CD14-positive monocyte (primary cell): ENCODE measurements around the gene CENPP. TPM values are rescaled to one million over a fixed set of nuclear protein-coding genes. Genes with fewer than 3 reads are reported as not detected.

Source experiments
- DNase-seq, 3 donors: peaks; one replicate each; pipeline ENCODE4 v3.0.0-alpha.2; 2011 to 2022
- H2AFZ ChIP-seq: 2 replicates; pipeline ENCODE4 v1.6.0; 2012; ENCODE audit warnings: mild to moderate bottlenecking, low read depth, low read length, inconsistent platforms; ENCODE audit not compliant: insufficient read depth, poor library complexity, severe bottlenecking
- H3K27ac ChIP-seq, 2 donors: 1 replicate in 1 of 2; 2 replicates in 1 of 2; pipeline ENCODE4 v1.5.1; 2012 to 2013; ENCODE audit warnings: low read length in 2 of 2, control low read depth in 1 of 2, inconsistent platforms in 1 of 2, low read depth in 1 of 2, mild to moderate bottlenecking in 1 of 2
- H3K27me3 ChIP-seq, 2 donors: one replicate each; pipeline versions ENCODE4 v1.6.0 to v1.6.1; 2011 to 2013; ENCODE audit warnings: low read length in 2 of 2; ENCODE audit not compliant: control insufficient read depth in 2 of 2, insufficient read depth in 2 of 2
- H3K36me3 ChIP-seq, 2 donors: replicated peaks in 1 of 2; 1 replicate in 1 of 2; 2 replicates in 1 of 2; pipeline versions ENCODE4 v1.5.1 to v1.6.1; 2012 to 2013; ENCODE audit warnings: low read length in 2 of 2, control low read depth in 1 of 2, inconsistent platforms in 1 of 2, mild to moderate bottlenecking in 1 of 2; ENCODE audit not compliant: insufficient read depth in 2 of 2, control insufficient read depth in 1 of 2
- H3K4me1 ChIP-seq, 2 donors: 1 replicate in 1 of 2; 2 replicates in 1 of 2; pipeline versions ENCODE4 v1.5.1 to v1.6.1; 2012 to 2013; ENCODE audit warnings: low read length in 2 of 2, control low read depth in 1 of 2, inconsistent platforms in 1 of 2, mild to moderate bottlenecking in 1 of 2, moderate library complexity in 1 of 2; ENCODE audit not compliant: insufficient read depth in 2 of 2, control insufficient read depth in 1 of 2
- H3K4me2 ChIP-seq: replicated peaks from 2 replicates; pipeline ENCODE3; 2012; ENCODE audit warnings: low read length, moderate library complexity, mild to moderate bottlenecking; ENCODE audit not compliant: poor library complexity, severe bottlenecking; ENCODE audit errors: extremely low read depth
- H3K4me3 ChIP-seq, 3 experiments: fragments of 200-600 bp in 1 of 3; sonication (generic) in 1 of 3; replicated peaks in 1 of 3; 1 replicate in 2 of 3; 2 replicates in 1 of 3; pipeline ENCODE4 v1.5.1; 2011 to 2013; ENCODE audit warnings: low read length in 3 of 3, mild to moderate bottlenecking in 3 of 3, control low read depth in 2 of 3, low read depth in 2 of 3, inconsistent platforms in 1 of 3, moderate library complexity in 1 of 3
- H3K79me2 ChIP-seq: 2 replicates; pipeline ENCODE4 v1.6.0; 2012; ENCODE audit warnings: mild to moderate bottlenecking, control low read depth, inconsistent platforms, low read length, moderate library complexity; ENCODE audit not compliant: insufficient read depth
- H3K9ac ChIP-seq: 2 replicates; pipeline ENCODE4 v1.6.0; 2017; ENCODE audit warnings: low read length, mild to moderate bottlenecking; ENCODE audit not compliant: insufficient read depth, poor library complexity, severe bottlenecking
- H3K9me3 ChIP-seq, 2 donors: replicated peaks in 1 of 2; 1 replicate in 1 of 2; 2 replicates in 1 of 2; pipeline versions ENCODE4 v1.5.1 to v1.6.1; 2012 to 2013; ENCODE audit warnings: low read length in 2 of 2, control low read depth in 1 of 2; ENCODE audit not compliant: control insufficient read depth in 1 of 2, insufficient read depth in 1 of 2
- H4K20me1 ChIP-seq: 2 replicates; pipeline ENCODE4 v1.6.0; 2012; ENCODE audit warnings: mild to moderate bottlenecking, low read length, control low read depth, moderate library complexity; ENCODE audit not compliant: insufficient read depth
- H3K27ac Mint-ChIP-seq, 7 donors: one replicate each; pipeline ENCODE4 v1.8.0; 2020; ENCODE audit warnings: mild to moderate bottlenecking in 7 of 7, mixed read lengths in 7 of 7, moderate library complexity in 6 of 7, inconsistent platforms in 2 of 7
- H3K27me3 Mint-ChIP-seq, 3 donors: one replicate each; pipeline ENCODE4 v1.8.0; 2021 to 2022; ENCODE audit warnings: low read depth in 3 of 3, mild to moderate bottlenecking in 3 of 3, mixed read lengths in 3 of 3, moderate library complexity in 3 of 3, inconsistent platforms in 1 of 3
- H3K36me3 Mint-ChIP-seq, 2 donors: one replicate each; pipeline ENCODE4 v1.8.0; 2020; ENCODE audit warnings: mixed read lengths in 2 of 2, inconsistent platforms in 1 of 2, mild to moderate bottlenecking in 1 of 2
- H3K4me1 Mint-ChIP-seq: one replicate; pipeline ENCODE4 v1.8.0; 2020; ENCODE audit warnings: mild to moderate bottlenecking, mixed read lengths
- H3K4me3 Mint-ChIP-seq, 2 donors: one replicate each; pipeline ENCODE4 v1.8.0; 2020; ENCODE audit warnings: mild to moderate bottlenecking in 2 of 2, mixed read lengths in 2 of 2, moderate library complexity in 1 of 2
- H3K9me3 Mint-ChIP-seq, 7 donors: one replicate each; pipeline ENCODE4 v1.8.0; 2020 to 2022; ENCODE audit warnings: mixed read lengths in 7 of 7, mild to moderate bottlenecking in 6 of 7, moderate library complexity in 6 of 7, inconsistent platforms in 2 of 7
- WGBS: methylation state at CpG from one replicate; pipeline ENCODE4 v1.1.5; 2013; ENCODE audit warnings: missing lambda C conversion rate; ENCODE audit not compliant: insufficient coverage; 5-methylcytosine and 5-hydroxymethylcytosine counted together
- intact Hi-C, 2 donors: fragments of 100-400 bp; cut with micrococcal nuclease; formaldehyde crosslinking; loops; one replicate each; pipeline versions ENCODE4 v1.15.0 to v1.15.1; 2023
- polyA plus RNA-seq, 3 donors: library from polyadenylated mRNA; depleted of rRNA in 1 of 3; unstranded in 2 of 3; stranded (reverse) in 1 of 3; fragments of 300-500 nt in 2 of 3; fragments of >200 nt in 1 of 3; fragmentation: Illumina TruSeq in 2 of 3; gene quantifications; 1 replicate in 2 of 3; 2 replicates in 1 of 3; pipeline ENCODE4 v1.2.3, GENCODE V29; 2012 to 2021
- TF ChIP-seq, protein P1 (sequence below): fragments of 200-600 bp; IDR thresholded peaks from one replicate; pipeline ENCODE4 v1.8.0; 2022; ENCODE audit warnings: antibody characterized with exemption, mild to moderate bottlenecking

The CENPP gene
- polyA plus RNA-seq, 3 donors, result 0.50 to 1.1 (median 1.1) TPM

DNA sequence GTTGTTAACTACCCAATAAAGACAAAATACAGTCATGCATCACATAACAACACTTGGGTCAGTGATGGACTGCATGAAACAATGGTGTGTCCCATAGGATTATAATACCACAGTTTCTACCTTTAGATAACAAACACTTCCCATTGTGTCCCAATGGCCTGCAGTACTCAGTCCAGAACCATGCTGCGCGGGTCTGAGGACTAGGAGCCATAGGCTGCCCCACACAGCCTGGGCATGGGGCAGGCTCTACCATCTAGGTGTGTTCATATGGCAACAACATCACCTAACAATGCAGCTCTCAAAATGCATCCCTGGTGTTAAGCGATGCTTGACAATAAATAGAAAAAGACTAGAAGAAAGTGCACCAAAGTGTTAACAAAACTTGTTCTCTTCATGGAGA lies 337.4 kb downstream of the CENPP start:
- TF ChIP-seq, protein P1, sequence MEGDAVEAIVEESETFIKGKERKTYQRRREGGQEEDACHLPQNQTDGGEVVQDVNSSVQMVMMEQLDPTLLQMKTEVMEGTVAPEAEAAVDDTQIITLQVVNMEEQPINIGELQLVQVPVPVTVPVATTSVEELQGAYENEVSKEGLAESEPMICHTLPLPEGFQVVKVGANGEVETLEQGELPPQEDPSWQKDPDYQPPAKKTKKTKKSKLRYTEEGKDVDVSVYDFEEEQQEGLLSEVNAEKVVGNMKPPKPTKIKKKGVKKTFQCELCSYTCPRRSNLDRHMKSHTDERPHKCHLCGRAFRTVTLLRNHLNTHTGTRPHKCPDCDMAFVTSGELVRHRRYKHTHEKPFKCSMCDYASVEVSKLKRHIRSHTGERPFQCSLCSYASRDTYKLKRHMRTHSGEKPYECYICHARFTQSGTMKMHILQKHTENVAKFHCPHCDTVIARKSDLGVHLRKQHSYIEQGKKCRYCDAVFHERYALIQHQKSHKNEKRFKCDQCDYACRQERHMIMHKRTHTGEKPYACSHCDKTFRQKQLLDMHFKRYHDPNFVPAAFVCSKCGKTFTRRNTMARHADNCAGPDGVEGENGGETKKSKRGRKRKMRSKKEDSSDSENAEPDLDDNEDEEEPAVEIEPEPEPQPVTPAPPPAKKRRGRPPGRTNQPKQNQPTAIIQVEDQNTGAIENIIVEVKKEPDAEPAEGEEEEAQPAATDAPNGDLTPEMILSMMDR, result no peak
- no peak overlapping the region for H3K4me3 ChIP-seq
- H3K27ac ChIP-seq, result no peak overlapping the region
- no peak for DNase-seq
- H2AFZ ChIP-seq, result no peak overlapping the region
- Mint-ChIP-seq H3K27me3 (no peaks in the 10 kb centered on the region), H3K9me3 (peaks cover 0 to 2% (median 0%) of the 10 kb centered on the region in 7 donors), H3K36me3 (peaks cover 34 to 39% of the 10 kb centered on the region in 2 donors), H3K27ac (peak overlapping the region in 1 of 7 donors; percentile 48), H3K4me1 (peaks cover 13% of the 10 kb centered on the region), H3K4me3 (no peak overlapping the region)
- no peaks in the 10 kb centered on the region for H3K9me3 ChIP-seq
- H3K36me3 ChIP-seq, result peaks cover 13 to 57% of the 10 kb centered on the region in 2 donors
- no peak overlapping the region for H3K4me2 ChIP-seq
- H3K9ac ChIP-seq, result no peak overlapping the region
- H3K4me1 ChIP-seq, result no peaks in the 10 kb centered on the region
- peaks cover 56% of the 10 kb centered on the region for H4K20me1 ChIP-seq
- peaks cover 86% of the 10 kb centered on the region for H3K79me2 ChIP-seq
- WGBS, result 90% methylated on average over 2 of the region's 3 CpGs
- no peaks in the 10 kb centered on the region for H3K27me3 ChIP-seq
- intact Hi-C loops, result no loop called here

DNA sequence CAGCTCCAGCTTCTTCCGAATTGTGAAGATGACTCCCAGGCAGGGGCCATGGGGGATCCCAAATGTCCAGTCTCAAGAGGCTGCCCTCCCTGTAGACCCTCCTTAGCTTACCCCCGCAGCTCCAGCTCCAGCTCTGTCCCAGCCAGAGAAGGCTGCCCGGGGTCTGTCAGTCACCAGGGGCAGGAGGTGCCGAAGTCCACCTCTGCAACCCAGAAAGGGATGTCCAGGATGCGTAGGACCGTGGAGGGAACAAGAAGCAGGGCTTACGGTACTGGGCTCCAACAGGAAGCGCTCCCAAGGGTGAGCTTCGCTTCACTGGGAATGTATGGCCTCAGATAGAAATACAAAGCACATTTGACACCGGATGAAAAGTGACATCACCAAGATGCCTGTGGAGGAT lies 338.2 kb downstream of the CENPP start:
- Histone ChIP-seq H3K27me3 (no peaks in the 10 kb centered on the region), H3K79me2 (peaks cover 94% of the 10 kb centered on the region), H2AFZ (no peak overlapping the region), H4K20me1 (peaks cover 51% of the 10 kb centered on the region), H3K4me2 (no peak overlapping the region), H3K36me3 (peaks cover 8 to 49% of the 10 kb centered on the region in 2 donors), H3K27ac (no peak overlapping the region), H3K4me1 (peaks cover 5 to 6% of the 10 kb centered on the region in 2 donors), H3K9ac (no peak overlapping the region), H3K4me3 (no peak overlapping the region), H3K9me3 (no peaks in the 10 kb centered on the region)
- Mint-ChIP-seq H3K9me3 (peaks cover 0 to 2% (median 0%) of the 10 kb centered on the region in 7 donors), H3K4me1 (peaks cover 21% of the 10 kb centered on the region), H3K36me3 (peaks cover 30 to 34% of the 10 kb centered on the region in 2 donors), H3K27me3 (no peaks in the 10 kb centered on the region), H3K4me3 (no peak overlapping the region), H3K27ac (no peak overlapping the region)
- TF ChIP-seq, protein P1, result no peak
- DNase-seq, result no peak
- 92% methylated on average over 10 of the region's 10 CpGs for WGBS
- intact Hi-C loops, result no loop called here
